Ovary (tissue), 10 donors: ENCODE results near the gene VDR. TPM values are rescaled to one million over a fixed set of nuclear protein-coding genes. Genes with fewer than 3 reads are reported as not detected.
A peak's percentile ranks its signal among the peaks of the same experiment; 100 is the strongest.

Experiments used
- DNase-seq, 5 donors: peaks; one replicate each; pipeline ENCODE4 v3.0.0-alpha.2; 2019 to 2020
- H3K27ac ChIP-seq, 2 donors: fragments of 200-600 bp; one replicate each; pipeline versions ENCODE4 v1.5.1 to v1.8.0; 2019 to 2022
- H3K27me3 ChIP-seq: fragments of 200-600 bp; one replicate; pipeline ENCODE4 v1.8.0; 2022
- H3K36me3 ChIP-seq: fragments of 200-600 bp; sonication (generic); one replicate; pipeline ENCODE4 v1.5.1; 2019
- H3K4me1 ChIP-seq: one replicate; pipeline ENCODE4 v1.8.1; 2013; ENCODE audit warnings: mild to moderate bottlenecking, moderate library complexity; ENCODE audit not compliant: insufficient read depth
- H3K4me3 ChIP-seq: fragments of 200-600 bp; sonication (generic); one replicate; pipeline ENCODE4 v1.5.1; 2017
- H3K9me3 ChIP-seq, 2 donors: fragments of 200-600 bp in 1 of 2; sonication (generic) in 1 of 2; one replicate each; pipeline versions ENCODE4 v1.5.1 to v1.8.1; 2013 to 2019; ENCODE audit warnings: mild to moderate bottlenecking in 1 of 2, moderate library complexity in 1 of 2
- CTCF ChIP-seq, 3 donors: fragments of 450-650 bp in 2 of 3; fragments of 200-600 bp in 1 of 3; IDR thresholded peaks; one replicate each; pipeline versions ENCODE4 v1.5.1 to v1.8.0; 2016 to 2022; ENCODE audit warnings: antibody characterized with exemption in 3 of 3, mild to moderate bottlenecking in 1 of 3
- EP300 ChIP-seq: sonication (generic); formaldehyde crosslinking; IDR thresholded peaks from one replicate; pipeline ENCODE4 v1.6.1; 2017; ENCODE audit warnings: antibody characterized with exemption
- POLR2A ChIP-seq: fragments of 450-650 bp; IDR thresholded peaks from one replicate; pipeline ENCODE4 v1.6.1; 2017; ENCODE audit warnings: antibody characterized with exemption, mild to moderate bottlenecking, moderate library complexity
- WGBS, 3 donors: extraction: QIAGEN DNeasy Blood & Tissue Kit in 1 of 3; methylation state at CpG; one replicate each; pipeline versions ENCODE4 v1.1.5 to v1.1.7; 2013 to 2017; 5-methylcytosine and 5-hydroxymethylcytosine counted together
- intact Hi-C, 4 donors: fragments of 100-400 bp; cut with DNase I; formaldehyde crosslinking; loops; one replicate each; pipeline versions ENCODE4 v1.11.0 to v1.15.1; 2022 to 2023
- long read RNA-seq, 3 donors: library from polyadenylated mRNA in 2 of 3; unstranded in 2 of 3; transcript quantifications; one replicate each; pipeline ENCODE4 v2.0.0 and lab custom pipeline, GENCODE V29; 2021 to 2026
- polyA plus RNA-seq, 2 donors: library from polyadenylated mRNA; stranded (reverse); fragments of 200-250 nt in 1 of 2; fragments of 350-450 nt in 1 of 2; fragmentation: Illumina TruSeq in 1 of 2; extraction: RNeasy Lipid Tissue Mini Kit (QIAGEN cat#74804) in 1 of 2; gene quantifications; one replicate each; pipeline ENCODE4 v1.2.3, GENCODE V29; 2013 to 2014
- total RNA-seq, 7 donors: library from RNA; depleted of rRNA in 2 of 7; stranded (reverse); fragments of >200 nt in 2 of 7; fragmentation: NEBNext Ultra II Directional in 3 of 7; extraction: Animal tissue kit (Norgen Biotek cat#: 25700) in 3 of 7; gene quantifications; one replicate each; pipeline versions ENCODE4 v1.1.0 to v1.2.4, GENCODE V29; 2016 to 2023
- donor health status: DM: no; HTN: no; CAD: no; lungs with moderate emphysema.
- donor health status: DM: no; HTN: no; CAD: no.
- donor health status: Bipolar disorder and iron deficiency.
- donor health status: DM: yes; HTN: yes; CAD: no.
- donor health status: DM: no; HTN: no; CAD: no.
- donor health status: DM: yes; HTN: yes; CAD: no.

Gene VDR
- total RNA-seq: 1 to 10 TPM in 5 of 7 donors, under 1 TPM in 2; 0.71 to 2.7 (median 1.1) TPM
- polyA plus RNA-seq: 1 to 10 TPM in 1 of 2 donors, under 1 TPM in 1; 0.31 to 1.1 TPM
- long read RNA-seq, donor 1, full-length matches to known transcripts: 1 of 1 reads
- long read RNA-seq, donor 1, partial matches to known transcripts: 0 of 1 reads
- long read RNA-seq, donor 1, other reads (novel, unspliced or antisense): 0 of 1 reads
- long read RNA-seq, donor 2: 0 reads
- long read RNA-seq, donor 3, full-length matches to known transcripts: 2 of 5 reads
- long read RNA-seq, donor 3, partial matches to known transcripts: 2 of 5 reads
- long read RNA-seq, donor 3, other reads (novel, unspliced or antisense): 1 of 5 reads

GRCh38 chr12:47904713-47905709, at the start of gene VDR:
Gene VDR, minus strand, starts transcription at chr12:47904994. Its CDS starts 25,881 bp downstream, at chr12:47879113.
- Histone ChIP-seq H3K27me3 (no peaks in the 10 kb centered on the region), H3K4me3 (peak within 1 kb of the TSS; percentile 52), H3K4me1 (peaks cover 11% of the 10 kb centered on the region), H3K36me3 (no peaks in the 10 kb centered on the region), H3K27ac (peak within 1 kb of the TSS in 1 of 2 donors; percentile 33), H3K9me3 (no peaks in the 10 kb centered on the region)
- TF ChIP-seq POLR2A (no peak), CTCF (IDR thresholded peaks at IDR 0.05) (peak; percentile 26 to 45 (median 29))
- peak; percentile 69 to 80 (median 76) for DNase-seq
- intact Hi-C loops: loop anchor here in 1 of 4 donors (2.0 kb wide), 1 partner anchor 54 kb away; no protein-coding TSS in a partner anchor
- WGBS, 3 donors: 1 to 2% (median 1%) methylated on average over 62 to 79 of the region's 79 CpGs

GRCh38 chr12:47954058-47954457, 49.3 kb upstream of the VDR start:
- H3K9me3 ChIP-seq: no peaks in the 10 kb centered on the region
- TF ChIP-seq EP300 (no peak), POLR2A (no peak), CTCF (IDR thresholded peaks at IDR 0.05) (no peak)
- H3K27me3 ChIP-seq: no peaks in the 10 kb centered on the region
- no peak overlapping the region for H3K4me3 ChIP-seq
- no peaks in the 10 kb centered on the region for H3K36me3 ChIP-seq
- H3K27ac ChIP-seq: no peak overlapping the region
- no peak for DNase-seq
- 92 to 96% (median 95%) methylated on average over 8 of the region's 8 CpGs for WGBS, 3 donors
- intact Hi-C loops: no loop called here
- H3K4me1 ChIP-seq: no peaks in the 10 kb centered on the region

- no peaks in the 10 kb centered on the region for H3K9me3 ChIP-seq
- H3K4me3 ChIP-seq: no peak overlapping the region
- H3K27ac ChIP-seq: no peak overlapping the region
- no peaks in the 10 kb centered on the region for H3K36me3 ChIP-seq
- H3K4me1 ChIP-seq: peaks cover 9% of the 10 kb centered on the region
- H3K27me3 ChIP-seq: no peaks in the 10 kb centered on the region
- intact Hi-C loops: no loop called here
- DNase-seq: no peak
- TF ChIP-seq POLR2A (no peak), EP300 (no peak), CTCF (IDR thresholded peaks at IDR 0.05) (no peak)
- WGBS, 3 donors: 81 to 86% (median 85%) methylated on average over 8 of the region's 8 CpGs
Observed at GRCh38 chr12:47950856-47951468, 46.2 kb upstream of the VDR start.
